ENCODE data around the gene EDC4. TPM values are rescaled to one million over a fixed set of nuclear protein-coding genes. Genes with fewer than 3 reads are reported as not detected.

Gene EDC4
- total RNA-seq, 2 experiments from 2014 or later: 134 to 145 TPM

- CTCF ChIA-PET: interaction anchor here (1.3 kb wide), 1 partner anchor 138 kb away, joined by 4 read pairs; no protein-coding TSS in a partner anchor
- intact Hi-C loops (cut with DNase I, micrococcal nuclease): no loop called here
Measured at GRCh38 chr16:67902831-67903230, 30.0 kb downstream of the EDC4 start.

GRCh38 chr16:67907397-67908180, 34.7 kb downstream of the EDC4 start:
- Histone ChIP-seq H3K27ac (ENCODE audit: low read depth in 1 of 2, low read length in 2 of 2) (no peak overlapping the region), H3K9me3 (ENCODE audit: control insufficient read depth in 1 of 2, insufficient read depth in 1 of 2, low read length in 2 of 2) (no peaks in the 10 kb centered on the region), H3K4me3 (ENCODE audit: low read length) (no peak overlapping the region), H3K4me1 (ENCODE audit: insufficient read depth, low read length) (no peaks in the 10 kb centered on the region), H3K36me3 (ENCODE audit: insufficient read depth, low read length) (peaks cover 32% of the 10 kb centered on the region), H3K27me3 (ENCODE audit: control insufficient read depth in 1 of 2, insufficient read depth in 2 of 2, low read length in 2 of 2) (no peaks in the 10 kb centered on the region)
- no peak overlapping the region for H3K27ac Mint-ChIP-seq
- H3K36me3 Mint-ChIP-seq (ENCODE audit: low read depth): peaks cover 50% of the 10 kb centered on the region
- no peak for DNase-seq
- intact Hi-C loops (cut with DNase I, micrococcal nuclease): no loop called here
- POLR2A ChIA-PET: interaction anchor here (0.9 kb wide), 1 partner anchor 15 kb away, joined by 3 read pairs; the partner anchor contains the start of gene PSKH1
- peaks cover 5% of the 10 kb centered on the region for H3K4me1 Mint-ChIP-seq (ENCODE audit: low read depth)
- H3K27me3 Mint-ChIP-seq: no peaks in the 10 kb centered on the region
- ATAC-seq (ENCODE audit: poor library complexity): no peak
- TF ChIP-seq CTCF (IDR thresholded peaks at IDR 0.05): no peak
- no peak overlapping the region for H3K4me3 Mint-ChIP-seq
- CTCF ChIA-PET: no interaction called here
- no peaks in the 10 kb centered on the region for H3K9me3 Mint-ChIP-seq

More at GRCh38 chr16:67902831-67903230, 30.0 kb downstream of the EDC4 start:
- no peak overlapping the region for H3K4me3 ChIP-seq (ENCODE audit: low read length)
- DNase-seq (no peak), ATAC-seq (ENCODE audit: poor library complexity) (no peak)
- POLR2A ChIA-PET: no interaction called here
- H3K9me3 Mint-ChIP-seq: no peaks in the 10 kb centered on the region
- H3K27me3 Mint-ChIP-seq: no peaks in the 10 kb centered on the region
- H3K36me3 Mint-ChIP-seq (ENCODE audit: low read depth): peaks cover 25% of the 10 kb centered on the region
- no peaks in the 10 kb centered on the region for H3K27me3 ChIP-seq (ENCODE audit: control insufficient read depth in 1 of 2, insufficient read depth in 2 of 2, low read length in 2 of 2)
- H3K36me3 ChIP-seq (ENCODE audit: insufficient read depth, low read length): peaks cover 14% of the 10 kb centered on the region
- no peak overlapping the region for H3K4me3 Mint-ChIP-seq
- H3K27ac Mint-ChIP-seq: no peak overlapping the region
- no peaks in the 10 kb centered on the region for H3K4me1 ChIP-seq (ENCODE audit: insufficient read depth, low read length)
- H3K4me1 Mint-ChIP-seq (ENCODE audit: low read depth): peaks cover 16% of the 10 kb centered on the region
- no peak overlapping the region for H3K27ac ChIP-seq (ENCODE audit: low read depth in 1 of 2, low read length in 2 of 2)
- no peak for TF ChIP-seq CTCF (IDR thresholded peaks at IDR 0.05)
- H3K9me3 ChIP-seq (ENCODE audit: control insufficient read depth in 1 of 2, insufficient read depth in 1 of 2, low read length in 2 of 2): no peaks in the 10 kb centered on the region

- Histone ChIP-seq H3K36me3 (ENCODE audit: insufficient read depth, low read length) (peaks cover 38% of the 10 kb centered on the region), H3K4me3 (ENCODE audit: low read length) (no peak overlapping the region), H3K27me3 (ENCODE audit: control insufficient read depth in 1 of 2, insufficient read depth in 2 of 2, low read length in 2 of 2) (no peaks in the 10 kb centered on the region), H3K4me1 (ENCODE audit: insufficient read depth, low read length) (no peaks in the 10 kb centered on the region), H3K9me3 (ENCODE audit: control insufficient read depth in 1 of 2, insufficient read depth in 1 of 2, low read length in 2 of 2) (no peaks in the 10 kb centered on the region), H3K27ac (ENCODE audit: low read depth in 1 of 2, low read length in 2 of 2) (no peak overlapping the region)
- Mint-ChIP-seq H3K9me3 (no peaks in the 10 kb centered on the region), H3K36me3 (ENCODE audit: low read depth) (peaks cover 48% of the 10 kb centered on the region), H3K27me3 (no peaks in the 10 kb centered on the region), H3K4me3 (no peak overlapping the region), H3K27ac (no peak overlapping the region), H3K4me1 (ENCODE audit: low read depth) (peaks cover 5% of the 10 kb centered on the region)
- TF ChIP-seq CTCF (IDR thresholded peaks at IDR 0.05): no peak
- intact Hi-C loops (cut with DNase I, micrococcal nuclease): no loop called here
- ChIA-PET POLR2A (interaction anchor here (0.6 kb wide), 1 partner anchor 16 kb away, joined by 3 read pairs; no protein-coding TSS in a partner anchor), CTCF (no interaction called here)
- no peak for ATAC-seq (ENCODE audit: poor library complexity)
- no peak for DNase-seq
Measured at GRCh38 chr16:67909056-67909742, 36.3 kb downstream of the EDC4 start.
